ENCODE measurements around the gene FBXW11.

- no peak for TF ChIP-seq CTCF (IDR thresholded peaks at IDR 0.05)
- no peak for TF ChIP-seq POLR2A (IDR thresholded peaks at IDR 0.05)
These were observed 138.7 kb downstream of the FBXW11 start for GRCh38 chr5:171867786-171868185.
